HG03460 (cell line): ENCODE data around the gene TMEM106C.

Experiments used
- ATAC-seq: cut with Tn5 transposase; IDR thresholded peaks from one replicate; pipeline ENCODE4 v1.9.1; 2021; ENCODE audit not compliant: unreplicated experiment

The TMEM106C gene

DNA sequence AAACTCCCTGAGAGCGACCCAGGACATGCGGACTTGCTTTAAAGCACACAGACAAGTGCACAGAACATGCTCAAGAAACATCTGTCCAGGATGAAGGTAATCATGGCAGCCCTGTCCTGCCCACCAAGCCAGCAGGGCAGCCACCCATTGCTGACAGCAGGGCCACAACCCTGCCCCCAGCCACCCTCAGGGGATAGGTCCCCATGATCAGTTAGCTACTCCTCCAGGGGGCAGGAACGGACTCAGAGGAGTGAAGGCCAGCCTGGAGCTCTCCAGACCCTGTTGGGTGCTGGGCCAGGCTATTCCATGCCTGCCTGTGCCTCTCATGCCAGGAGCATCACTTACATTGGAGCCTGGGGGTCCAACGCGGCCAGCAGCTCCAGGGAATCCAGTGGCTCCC, 15.8 kb downstream of the TMEM106C start:
- ATAC-seq = no peak

GRCh38 chr12:47979686-47980085, 16.3 kb downstream of the TMEM106C start:
- ATAC-seq = no peak

- no peak for ATAC-seq
Measured at GRCh38 chr12:47980197-47980596, 16.8 kb downstream of the TMEM106C start.

- ATAC-seq = no peak
Measured at GRCh38 chr12:47980779-47981495, 17.5 kb downstream of the TMEM106C start.

GRCh38 chr12:47981496-47982260, 18.3 kb downstream of the TMEM106C start:
- ATAC-seq = no peak

DNA sequence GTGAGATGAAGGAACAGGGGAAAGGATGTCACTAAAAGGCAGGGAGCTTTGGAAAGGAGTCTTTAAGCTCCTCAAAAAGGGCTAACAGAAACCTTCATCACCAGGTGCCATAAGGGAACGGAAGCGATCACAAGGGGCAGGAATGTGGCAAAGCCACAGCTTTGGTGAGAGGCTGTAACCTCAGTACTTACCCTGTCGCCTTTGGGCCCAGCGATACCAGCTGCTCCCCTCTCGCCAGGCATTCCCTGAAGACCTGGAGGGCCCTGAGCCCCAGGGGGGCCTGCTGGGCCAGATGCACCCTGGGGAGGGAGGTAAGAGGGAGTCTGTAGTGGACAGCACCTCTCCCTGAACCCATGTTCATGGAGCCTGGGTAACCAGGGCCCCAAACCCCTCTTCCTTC, 18.9 kb downstream of the TMEM106C start:
- ATAC-seq = no peak

- no peak for ATAC-seq
Measured at GRCh38 chr12:47982770-47983169, 19.4 kb downstream of the TMEM106C start.

DNA sequence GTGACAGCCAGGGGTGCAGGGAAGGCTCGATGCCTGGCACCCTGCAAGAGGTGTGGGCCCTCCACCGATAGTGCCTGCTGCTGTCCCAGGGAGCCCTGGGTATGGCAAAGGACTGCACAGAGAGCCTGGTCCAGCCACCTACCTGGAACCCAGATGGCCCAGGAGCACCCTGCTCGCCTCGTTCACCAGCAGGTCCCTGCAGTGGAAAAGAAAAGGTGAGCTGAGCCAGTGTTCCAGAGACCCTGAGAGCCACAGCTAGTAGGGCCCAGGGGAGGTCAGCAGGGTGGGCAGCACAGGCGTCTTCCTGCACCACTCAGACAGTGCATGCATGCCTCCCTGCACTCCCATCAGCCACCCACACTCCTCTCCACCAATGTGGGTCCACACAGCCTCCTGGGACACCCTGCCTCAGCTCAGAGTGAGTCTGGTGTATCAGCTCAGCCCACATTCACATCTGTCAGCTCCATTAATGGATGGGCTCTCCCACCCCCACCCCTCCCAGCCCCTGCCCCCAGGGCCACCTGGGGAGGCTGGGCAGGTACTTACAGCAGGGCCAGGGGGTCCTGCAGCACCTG, 20.2 kb downstream of the TMEM106C start:
- ATAC-seq = no peak

DNA sequence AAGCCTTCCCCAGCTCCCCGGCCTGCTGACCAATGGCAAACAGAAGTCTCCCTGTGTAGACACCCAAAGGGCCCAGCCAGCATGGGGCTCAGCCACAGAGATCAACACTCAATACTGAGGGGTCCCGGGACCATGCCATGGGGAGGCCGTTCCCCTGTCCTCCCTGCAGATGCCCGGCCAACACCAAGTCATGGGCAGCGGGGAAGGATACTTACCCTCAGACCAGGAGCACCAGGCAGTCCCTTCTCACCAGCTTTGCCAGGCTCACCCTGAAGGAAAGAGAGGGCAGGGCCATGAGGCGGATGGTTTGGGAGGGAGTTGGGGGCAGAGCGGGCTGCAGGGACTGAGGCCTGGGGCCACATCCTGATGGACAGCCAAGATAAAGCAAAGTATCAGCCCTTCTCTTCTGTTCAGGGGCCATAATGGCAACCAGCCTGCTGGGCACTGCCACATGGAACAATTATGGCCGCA, 21.0 kb downstream of the TMEM106C start:
- no peak for ATAC-seq

GRCh38 chr12:47985596-47986290, 22.3 kb downstream of the TMEM106C start:
- ATAC-seq = no peak

GRCh38 chr12:47986291-47986660, 22.9 kb downstream of the TMEM106C start:
- ATAC-seq = no peak

DNA sequence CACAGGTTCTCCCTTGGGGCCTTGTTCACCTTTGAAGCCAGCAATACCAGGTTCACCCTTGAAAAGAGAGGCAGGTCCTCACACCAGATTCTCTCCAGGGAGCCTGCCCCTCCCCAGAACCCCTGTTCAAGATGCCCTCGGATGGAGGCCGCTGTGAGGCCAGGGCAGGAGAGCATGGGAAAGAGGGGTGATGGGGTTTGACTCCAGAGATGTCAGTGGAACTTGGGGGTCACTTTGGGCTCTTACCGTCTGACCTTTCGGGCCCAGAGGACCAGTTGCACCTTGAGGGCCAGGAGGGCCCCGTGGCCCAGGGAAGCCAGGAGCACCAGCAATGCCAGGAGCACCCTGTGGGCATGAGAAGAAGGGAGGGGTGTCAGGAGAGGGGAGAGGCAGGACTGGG, 23.4 kb downstream of the TMEM106C start:
- ATAC-seq = no peak

GRCh38 chr12:47987411-47988072, 24.1 kb downstream of the TMEM106C start:
- no peak for ATAC-seq

DNA sequence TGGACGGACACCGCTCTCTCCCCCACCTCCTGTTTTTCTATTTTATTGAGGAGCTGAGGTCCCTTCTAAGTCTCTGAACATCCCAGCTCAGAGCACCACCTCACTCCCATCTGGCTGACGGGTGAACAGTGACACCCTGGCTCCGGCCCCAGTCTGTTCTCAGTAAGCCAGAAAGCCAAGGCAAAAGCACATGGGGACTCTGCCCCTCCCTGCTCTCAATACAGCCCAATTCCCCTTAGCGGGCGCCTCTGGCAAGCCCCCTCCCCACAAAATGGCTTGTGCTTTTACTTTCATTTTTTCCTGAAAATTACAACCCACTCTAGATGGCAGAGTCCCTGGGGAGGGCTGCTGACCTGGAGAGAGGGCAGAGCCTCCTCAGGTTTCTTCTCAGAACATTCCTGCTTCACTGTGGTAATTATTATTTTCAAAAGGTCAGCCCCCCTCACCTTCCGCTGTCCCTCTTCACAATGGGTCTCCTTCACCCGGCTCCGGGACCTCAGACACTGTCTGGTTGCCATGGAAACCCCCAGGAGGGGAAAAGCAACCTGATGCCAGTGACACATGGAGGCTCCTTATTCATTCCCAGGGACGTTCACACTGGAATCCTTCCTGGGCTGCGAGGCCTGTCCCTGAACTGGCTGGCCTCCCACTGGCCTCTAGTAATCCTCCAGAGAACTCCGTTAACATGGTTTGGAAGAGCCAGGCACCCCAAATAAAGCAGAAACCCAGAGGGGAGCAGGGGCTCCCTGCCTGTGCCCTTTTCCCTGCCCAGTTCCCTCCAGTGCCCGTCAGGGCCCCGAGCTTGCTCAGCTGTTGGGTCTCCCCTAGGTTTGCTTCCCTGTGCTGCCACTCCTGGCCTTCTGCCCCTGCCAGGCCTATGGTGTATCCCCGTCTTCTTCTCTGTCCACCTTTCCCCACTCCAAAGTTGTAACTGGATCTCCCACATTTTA, 25.0 kb downstream of the TMEM106C start:
- ATAC-seq = no peak

- no peak for ATAC-seq
Measured at GRCh38 chr12:47989023-47989417, 25.6 kb downstream of the TMEM106C start.

DNA sequence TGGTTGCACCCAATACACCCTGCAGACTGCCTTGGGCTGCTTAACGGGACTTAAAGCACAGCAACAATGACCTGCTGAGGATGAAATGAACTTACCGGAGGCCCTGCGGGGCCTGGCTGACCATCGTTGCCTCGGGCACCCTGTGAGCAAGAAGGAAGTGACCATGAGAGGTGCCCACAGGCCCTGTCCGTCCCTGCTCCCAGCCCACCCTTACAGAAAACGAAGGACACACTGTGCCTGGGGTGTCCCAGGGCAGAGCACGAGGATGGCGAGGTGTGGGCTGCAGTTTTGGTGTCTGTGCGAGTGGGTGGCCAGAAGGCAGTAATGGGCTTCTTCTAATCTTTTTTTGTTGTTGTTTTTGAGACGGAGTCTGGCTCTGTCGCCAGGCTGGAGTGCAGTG, 26.3 kb downstream of the TMEM106C start:
- no peak for ATAC-seq

- peak; percentile 96 for ATAC-seq
Measured at GRCh38 chr12:47990351-47991105, 27.1 kb downstream of the TMEM106C start.

- no peak for ATAC-seq
Measured at GRCh38 chr12:47991106-47992061, 28.0 kb downstream of the TMEM106C start.
